HCT116 (cell line): ENCODE data around the gene PLEKHH2. TPM values are rescaled to one million over a fixed set of nuclear protein-coding genes. Genes with fewer than 3 reads are reported as not detected.

Experiments
- ATAC-seq: fragments of 200-7000 bp; cut with Tn5 transposase; 2 replicates; pipeline ENCODE4 v1.9.1; 2020; ENCODE audit warnings: mild to moderate bottlenecking, moderate library complexity
- BruUV-seq: library from RNA; stranded (reverse); fragments of 400-500 nt; replicated peaks from 2 replicates; lab custom pipeline; 2021; lab: Mats Ljungman, UMichigan
- CTCF ChIA-PET: fragments of 300-600 bp; sonication (Branson Sonifier 250); formaldehyde crosslinking; loops from one replicate; lab custom pipeline; 2021; ENCODE audit warnings: antibody characterized with exemption; lab: Charles Lee
- POLR2A ChIA-PET: fragments of 300-600, 350-600 bp; sonication (Branson Sonifier 250); formaldehyde crosslinking; loops from one replicate; lab custom pipeline; 2021; ENCODE audit warnings: antibody characterized with exemption; lab: Charles Lee
- RAD21 ChIA-PET, 2 experiments: fragments of 300-600 bp; sonication (Branson Sonifier 250); formaldehyde crosslinking; loops; one replicate each; lab custom pipeline; 2023; ENCODE audit warnings: low total read pairs in 2 of 2; ENCODE audit not compliant: uncharacterized antibody in 2 of 2, unreplicated experiment in 2 of 2, low non-redundant PET in 1 of 2; lab: Charles Lee
- DNase-seq: peaks from one replicate; pipeline ENCODE4 v3.0.0-alpha.2; 2010; ENCODE audit warnings: low read depth, low spot score
- H2AFZ ChIP-seq: fragments of 200-600 bp; shearing (Covaris generic), sonication (generic); 2 replicates; pipeline ENCODE4 v1.6.1; 2017; ENCODE audit warnings: low read depth, mixed run types, mixed read lengths, antibody characterized with exemption, low read length; ENCODE audit not compliant: poor library complexity, severe bottlenecking
- H3K27ac ChIP-seq: 2 replicates; pipeline ENCODE4 v1.5.1; 2012; ENCODE audit warnings: low read depth, low read length
- H3K27me3 ChIP-seq: fragments of 200-600 bp; sonication (generic); 2 replicates; pipeline ENCODE4 v1.6.1; 2016; ENCODE audit warnings: mixed run types, low read length, mixed read lengths; ENCODE audit not compliant: insufficient read depth
- H3K36me3 ChIP-seq, 2 experiments: fragments of 200-500 bp in 1 of 2; fragments of 200-600 bp in 1 of 2; sonication (Bioruptor generic) in 1 of 2; sonication (generic) in 1 of 2; 2 replicates each; pipeline versions ENCODE4 v1.5.1 to v1.6.1; 2014 to 2016; ENCODE audit warnings: low read length in 2 of 2, inconsistent platforms in 1 of 2, mixed read lengths in 1 of 2, mixed run types in 1 of 2; ENCODE audit not compliant: insufficient read depth in 2 of 2, control insufficient read depth in 1 of 2
- H3K4me1 ChIP-seq, 2 experiments: fragments of 200-600 bp in 1 of 2; sonication (generic) in 1 of 2; 2 replicates each; pipeline versions ENCODE4 v1.5.1 to v1.6.1; 2012 to 2017; ENCODE audit warnings: low read length in 2 of 2, inconsistent platforms in 1 of 2, mild to moderate bottlenecking in 1 of 2, mixed read lengths in 1 of 2, mixed run types in 1 of 2, moderate library complexity in 1 of 2; ENCODE audit not compliant: insufficient read depth in 2 of 2, control insufficient read depth in 1 of 2
- H3K4me2 ChIP-seq: fragments of 200-600 bp; sonication (generic); 2 replicates; pipeline ENCODE4 v1.6.1; 2017; ENCODE audit warnings: mixed run types, low read length, mixed read lengths
- H3K4me3 ChIP-seq, 2 experiments: fragments of 200-600 bp in 1 of 2; sonication (generic) in 1 of 2; replicated peaks in 1 of 2; 2 replicates each; pipeline ENCODE4 v1.5.1; 2011 to 2016; ENCODE audit warnings: low read length in 2 of 2, control low read depth in 1 of 2, low read depth in 1 of 2, mild to moderate bottlenecking in 1 of 2, mixed read lengths in 1 of 2, mixed run types in 1 of 2
- H3K79me2 ChIP-seq: fragments of 200-600 bp; sonication (generic); 2 replicates; pipeline ENCODE4 v1.6.1; 2017; ENCODE audit warnings: mild to moderate bottlenecking, mixed run types, low read length, moderate library complexity, mixed read lengths; ENCODE audit not compliant: insufficient read depth
- H3K9ac ChIP-seq: fragments of 200-600 bp; sonication (generic); 2 replicates; pipeline ENCODE4 v1.6.1; 2016; ENCODE audit warnings: low read length, mixed read lengths
- H3K9me2 ChIP-seq: fragments of 200-600 bp; sonication (generic), shearing (Covaris generic); 2 replicates; pipeline ENCODE4 v1.6.1; 2017; ENCODE audit warnings: mixed run types, mild to moderate bottlenecking, moderate library complexity; ENCODE audit not compliant: insufficient read depth
- H3K9me3 ChIP-seq, 2 experiments: fragments of 200-500 bp in 1 of 2; fragments of 200-600 bp in 1 of 2; sonication (Bioruptor generic) in 1 of 2; sonication (generic) in 1 of 2; 2 replicates each; pipeline ENCODE4 v1.6.1; 2014 to 2017; ENCODE audit warnings: low read length in 2 of 2, mixed read lengths in 2 of 2, inconsistent platforms in 1 of 2, low read depth in 1 of 2, mild to moderate bottlenecking in 1 of 2, mixed run types in 1 of 2, moderate library complexity in 1 of 2; ENCODE audit not compliant: control insufficient read depth in 1 of 2, insufficient read depth in 1 of 2
- H4K20me1 ChIP-seq: fragments of 200-600 bp; sonication (generic), shearing (Covaris generic); 2 replicates; pipeline ENCODE4 v1.6.1; 2017; ENCODE audit warnings: mixed run types, mild to moderate bottlenecking, moderate library complexity; ENCODE audit not compliant: insufficient read depth
- ATF3 ChIP-seq: IDR thresholded peaks from 2 replicates; pipeline ENCODE4 v1.6.1; 2012
- CEBPB ChIP-seq: IDR thresholded peaks from 2 replicates; pipeline ENCODE4 v1.6.1; 2012; ENCODE audit warnings: low read depth
- EZH2 ChIP-seq: fragments of 200-600 bp; sonication (generic); IDR thresholded peaks from 2 replicates; pipeline ENCODE4 v1.6.1; 2017; ENCODE audit warnings: antibody characterized with exemption, mixed run types
- JUND ChIP-seq: IDR thresholded peaks from 2 replicates; pipeline ENCODE4 v1.6.1; 2012
- POLR2AphosphoS5 ChIP-seq: IDR thresholded peaks from 2 replicates; pipeline ENCODE4 v1.6.1; 2011; ENCODE audit warnings: mild to moderate bottlenecking, low read depth, low read length, moderate library complexity
- RAD21 ChIP-seq: IDR thresholded peaks from 2 replicates; pipeline ENCODE4 v1.6.1; 2012; ENCODE audit warnings: low read depth, mild to moderate bottlenecking
- SIN3A ChIP-seq: IDR thresholded peaks from 2 replicates; pipeline ENCODE4 v1.6.1; 2012; ENCODE audit warnings: low read depth
- SRF ChIP-seq: IDR thresholded peaks from 2 replicates; pipeline ENCODE4 v1.6.1; 2012; ENCODE audit warnings: low read depth
- TCF7L2 ChIP-seq: IDR thresholded peaks from 2 replicates; pipeline ENCODE4 v1.7.0; 2011; ENCODE audit warnings: borderline replicate concordance, inconsistent platforms; ENCODE audit not compliant: insufficient read depth, insufficient read length; ENCODE audit errors: extremely low read depth
- YY1 ChIP-seq: IDR thresholded peaks from 2 replicates; pipeline ENCODE4 v1.6.1; 2011; ENCODE audit warnings: low read length, low read depth, moderate library complexity, mild to moderate bottlenecking; ENCODE audit not compliant: insufficient replicate concordance; ENCODE audit errors: extremely low read depth
- intact Hi-C: fragments of 100-400 bp; cut with micrococcal nuclease; formaldehyde crosslinking; loops from 2 replicates; pipeline ENCODE4 v1.10.0; 2022
- total RNA-seq: library from RNA; stranded (reverse); gene quantifications from one replicate; pipeline ENCODE4 v1.2.1, GENCODE V29; 2021; ENCODE audit not compliant: unreplicated experiment
- TF ChIP-seq, protein P1 (sequence below), 3 experiments: fragments of 200-600 bp in 1 of 3; sonication (generic) in 1 of 3; IDR thresholded peaks in 2 of 3; conservative IDR thresholded peaks in 1 of 3; 2 replicates each; pipeline ENCODE4 v1.5.1; 2012 to 2017; ENCODE audit warnings: low read depth in 2 of 3, low read length in 2 of 3, antibody characterized with exemption in 1 of 3, borderline replicate concordance in 1 of 3, control low read depth in 1 of 3, mild to moderate bottlenecking in 1 of 3, mixed read lengths in 1 of 3, mixed run types in 1 of 3, moderate library complexity in 1 of 3; ENCODE audit not compliant: insufficient read depth in 1 of 3

Gene PLEKHH2
- total RNA-seq, 1 experiment from 2014 or later: 7.8 TPM

DNA sequence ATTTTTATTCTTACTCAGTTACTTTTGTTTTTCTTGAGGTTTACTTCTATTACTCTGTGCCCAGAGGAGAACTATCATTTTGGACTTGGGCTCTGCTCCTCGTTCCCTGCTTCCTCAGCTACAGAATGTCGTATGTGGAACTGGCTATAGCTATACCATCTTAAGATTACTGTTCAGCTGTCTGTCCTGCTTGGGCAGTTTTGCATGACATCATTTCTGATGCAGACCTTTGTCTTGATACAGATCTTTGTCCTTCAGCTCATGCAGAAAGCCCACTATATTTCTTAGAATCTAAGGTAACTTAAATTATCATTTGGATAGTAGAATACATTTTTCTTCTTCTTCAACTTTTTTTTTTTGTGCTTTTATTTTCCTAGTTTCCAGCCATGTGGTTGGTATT, 52.9 kb downstream of the PLEKHH2 start:
- intact Hi-C loops: no loop called here
- Histone ChIP-seq H3K79me2 (no peaks in the 10 kb centered on the region), H3K4me2 (no peak overlapping the region), H3K4me3 (no peak overlapping the region), H2AFZ (no peak overlapping the region), H3K9me2 (no peaks in the 10 kb centered on the region; the same call in 1 of the 2 replicates), H4K20me1 (no peaks in the 10 kb centered on the region), H3K9me3 (no peaks in the 10 kb centered on the region), H3K36me3 (no peaks in the 10 kb centered on the region), H3K27ac (no peak overlapping the region), H3K27me3 (no peaks in the 10 kb centered on the region), H3K9ac (no peak overlapping the region), H3K4me1 (no peaks in the 10 kb centered on the region)
- no peak for DNase-seq
- TF ChIP-seq YY1: no peak
- TF ChIP-seq JUND: no peak
- no peak for TF ChIP-seq CEBPB
- no peak for TF ChIP-seq SRF
- no peak for TF ChIP-seq EZH2
- no peak for TF ChIP-seq SIN3A
- TF ChIP-seq TCF7L2: no peak
- TF ChIP-seq ATF3: no peak
- no peak for TF ChIP-seq RAD21
- TF ChIP-seq POLR2AphosphoS5: no peak
- TF ChIP-seq, protein P1, sequence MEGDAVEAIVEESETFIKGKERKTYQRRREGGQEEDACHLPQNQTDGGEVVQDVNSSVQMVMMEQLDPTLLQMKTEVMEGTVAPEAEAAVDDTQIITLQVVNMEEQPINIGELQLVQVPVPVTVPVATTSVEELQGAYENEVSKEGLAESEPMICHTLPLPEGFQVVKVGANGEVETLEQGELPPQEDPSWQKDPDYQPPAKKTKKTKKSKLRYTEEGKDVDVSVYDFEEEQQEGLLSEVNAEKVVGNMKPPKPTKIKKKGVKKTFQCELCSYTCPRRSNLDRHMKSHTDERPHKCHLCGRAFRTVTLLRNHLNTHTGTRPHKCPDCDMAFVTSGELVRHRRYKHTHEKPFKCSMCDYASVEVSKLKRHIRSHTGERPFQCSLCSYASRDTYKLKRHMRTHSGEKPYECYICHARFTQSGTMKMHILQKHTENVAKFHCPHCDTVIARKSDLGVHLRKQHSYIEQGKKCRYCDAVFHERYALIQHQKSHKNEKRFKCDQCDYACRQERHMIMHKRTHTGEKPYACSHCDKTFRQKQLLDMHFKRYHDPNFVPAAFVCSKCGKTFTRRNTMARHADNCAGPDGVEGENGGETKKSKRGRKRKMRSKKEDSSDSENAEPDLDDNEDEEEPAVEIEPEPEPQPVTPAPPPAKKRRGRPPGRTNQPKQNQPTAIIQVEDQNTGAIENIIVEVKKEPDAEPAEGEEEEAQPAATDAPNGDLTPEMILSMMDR (IDR thresholded peaks at IDR 0.05 in 2 of 3, conservative IDR thresholded peaks at IDR 0.05 in 1 of 3; ENCODE audit: borderline replicate concordance in 1 of 3, insufficient read depth in 1 of 3, low read depth in 2 of 3, low read length in 2 of 3): no peak
- ChIA-PET RAD21 (no interaction called here), CTCF (no interaction called here), POLR2A (no interaction called here)
- no peak for ATAC-seq
- BruUV-seq: no TSS peak
